ENCODE measurements around the gene ERI3.

The ERI3 gene

GRCh38 chr1:44284184-44284583 is 70.9 kb downstream of the ERI3 start:
- H3K27me3 ChIP-seq (ENCODE audit: control insufficient read depth, insufficient read depth, low read length) = no peaks in the 10 kb centered on the region
- no peak overlapping the region for H3K4me3 ChIP-seq (ENCODE audit: low read length)
- H3K9ac ChIP-seq (ENCODE audit: low read length) = no peak overlapping the region
- peaks cover 4% of the 10 kb centered on the region for H3K36me3 ChIP-seq (ENCODE audit: control insufficient read depth, insufficient read depth, low read length)
- no peak overlapping the region for H3K27ac ChIP-seq (ENCODE audit: low read depth, low read length)
- H3K4me1 ChIP-seq (ENCODE audit: control insufficient read depth, insufficient read depth, low read length) = no peaks in the 10 kb centered on the region

- H3K36me3 ChIP-seq (ENCODE audit: control insufficient read depth, insufficient read depth, low read length) = peaks cover 4% of the 10 kb centered on the region
- H3K27ac ChIP-seq (ENCODE audit: low read depth, low read length) = no peak overlapping the region
- no peak overlapping the region for H3K4me3 ChIP-seq (ENCODE audit: low read length)
- no peak overlapping the region for H3K9ac ChIP-seq (ENCODE audit: low read length)
- H3K27me3 ChIP-seq (ENCODE audit: control insufficient read depth, insufficient read depth, low read length) = no peaks in the 10 kb centered on the region
- no peaks in the 10 kb centered on the region for H3K4me1 ChIP-seq (ENCODE audit: control insufficient read depth, insufficient read depth, low read length)
Observed at GRCh38 chr1:44283524-44284173, 71.4 kb downstream of the ERI3 start.

GRCh38 chr1:44282704-44283426 is 72.2 kb downstream of the ERI3 start:
- no peak overlapping the region for H3K4me3 ChIP-seq (ENCODE audit: low read length)
- H3K27ac ChIP-seq (ENCODE audit: low read depth, low read length) = no peak overlapping the region
- H3K27me3 ChIP-seq (ENCODE audit: control insufficient read depth, insufficient read depth, low read length) = no peaks in the 10 kb centered on the region
- H3K36me3 ChIP-seq (ENCODE audit: control insufficient read depth, insufficient read depth, low read length) = peaks cover 4% of the 10 kb centered on the region
- no peaks in the 10 kb centered on the region for H3K4me1 ChIP-seq (ENCODE audit: control insufficient read depth, insufficient read depth, low read length)
- no peak overlapping the region for H3K9ac ChIP-seq (ENCODE audit: low read length)

GRCh38 chr1:44281962-44282703 is 72.9 kb downstream of the ERI3 start:
- Histone ChIP-seq H3K27ac (ENCODE audit: low read depth, low read length) (no peak overlapping the region), H3K36me3 (ENCODE audit: control insufficient read depth, insufficient read depth, low read length) (peaks cover 4% of the 10 kb centered on the region), H3K4me1 (ENCODE audit: control insufficient read depth, insufficient read depth, low read length) (no peaks in the 10 kb centered on the region)

GRCh38 chr1:44276901-44277300 is 78.2 kb downstream of the ERI3 start:
- no peak overlapping the region for H3K27ac ChIP-seq (ENCODE audit: low read depth, low read length)
- H3K4me3 ChIP-seq (ENCODE audit: low read length) = no peak overlapping the region
- no peaks in the 10 kb centered on the region for H3K4me1 ChIP-seq (ENCODE audit: control insufficient read depth, insufficient read depth, low read length)
- peaks cover 4% of the 10 kb centered on the region for H3K36me3 ChIP-seq (ENCODE audit: control insufficient read depth, insufficient read depth, low read length)
- H3K27me3 ChIP-seq (ENCODE audit: control insufficient read depth, insufficient read depth, low read length) = no peaks in the 10 kb centered on the region
- H3K9ac ChIP-seq (ENCODE audit: low read length) = no peak overlapping the region

More at GRCh38 chr1:44281962-44282703, 72.9 kb downstream of the ERI3 start:
- Histone ChIP-seq H3K9ac (ENCODE audit: low read length) (no peak overlapping the region), H3K27me3 (ENCODE audit: control insufficient read depth, insufficient read depth, low read length) (no peaks in the 10 kb centered on the region), H3K4me3 (ENCODE audit: low read length) (no peak overlapping the region)

GRCh38 chr1:44275991-44276405 is 79.1 kb downstream of the ERI3 start:
- Histone ChIP-seq H3K4me1 (ENCODE audit: control insufficient read depth, insufficient read depth, low read length) (no peaks in the 10 kb centered on the region), H3K36me3 (ENCODE audit: control insufficient read depth, insufficient read depth, low read length) (peaks cover 4% of the 10 kb centered on the region), H3K27ac (ENCODE audit: low read depth, low read length) (no peak overlapping the region), H3K4me3 (ENCODE audit: low read length) (no peak overlapping the region), H3K27me3 (ENCODE audit: control insufficient read depth, insufficient read depth, low read length) (no peaks in the 10 kb centered on the region), H3K9ac (ENCODE audit: low read length) (no peak overlapping the region)

- H3K27ac ChIP-seq (ENCODE audit: low read depth, low read length) = no peak overlapping the region
- H3K36me3 ChIP-seq (ENCODE audit: control insufficient read depth, insufficient read depth, low read length) = peaks cover 4% of the 10 kb centered on the region
- H3K4me1 ChIP-seq (ENCODE audit: control insufficient read depth, insufficient read depth, low read length) = no peaks in the 10 kb centered on the region
- no peak overlapping the region for H3K9ac ChIP-seq (ENCODE audit: low read length)
- no peak overlapping the region for H3K4me3 ChIP-seq (ENCODE audit: low read length)
- no peaks in the 10 kb centered on the region for H3K27me3 ChIP-seq (ENCODE audit: control insufficient read depth, insufficient read depth, low read length)
Observed at GRCh38 chr1:44275296-44275962, 79.6 kb downstream of the ERI3 start.

GRCh38 chr1:44273560-44274350 is 81.3 kb downstream of the ERI3 start:
- Histone ChIP-seq H3K27ac (ENCODE audit: low read depth, low read length) (no peak overlapping the region), H3K27me3 (ENCODE audit: control insufficient read depth, insufficient read depth, low read length) (no peaks in the 10 kb centered on the region), H3K36me3 (ENCODE audit: control insufficient read depth, insufficient read depth, low read length) (peaks cover 4% of the 10 kb centered on the region), H3K4me1 (ENCODE audit: control insufficient read depth, insufficient read depth, low read length) (no peaks in the 10 kb centered on the region), H3K9ac (ENCODE audit: low read length) (no peak overlapping the region), H3K4me3 (ENCODE audit: low read length) (no peak overlapping the region)

GRCh38 chr1:44272992-44273391 is 82.1 kb downstream of the ERI3 start:
- no peaks in the 10 kb centered on the region for H3K4me1 ChIP-seq (ENCODE audit: control insufficient read depth, insufficient read depth, low read length)
- H3K4me3 ChIP-seq (ENCODE audit: low read length) = no peak overlapping the region
- peaks cover 4% of the 10 kb centered on the region for H3K36me3 ChIP-seq (ENCODE audit: control insufficient read depth, insufficient read depth, low read length)
- H3K27ac ChIP-seq (ENCODE audit: low read depth, low read length) = no peak overlapping the region
- H3K27me3 ChIP-seq (ENCODE audit: control insufficient read depth, insufficient read depth, low read length) = no peaks in the 10 kb centered on the region
- H3K9ac ChIP-seq (ENCODE audit: low read length) = no peak overlapping the region

GRCh38 chr1:44271646-44272045 is 83.4 kb downstream of the ERI3 start:
- H3K27ac ChIP-seq (ENCODE audit: low read depth, low read length) = no peak overlapping the region

GRCh38 chr1:44270686-44271628 is 84.1 kb downstream of the ERI3 start:
- Histone ChIP-seq H3K27ac (ENCODE audit: low read depth, low read length) (no peak overlapping the region), H3K4me3 (ENCODE audit: low read length) (no peak overlapping the region), H3K36me3 (ENCODE audit: control insufficient read depth, insufficient read depth, low read length) (peaks cover 4% of the 10 kb centered on the region), H3K9ac (ENCODE audit: low read length) (no peak overlapping the region), H3K4me1 (ENCODE audit: control insufficient read depth, insufficient read depth, low read length) (no peaks in the 10 kb centered on the region), H3K27me3 (ENCODE audit: control insufficient read depth, insufficient read depth, low read length) (no peaks in the 10 kb centered on the region)

More at GRCh38 chr1:44271646-44272045, 83.4 kb downstream of the ERI3 start:
- Histone ChIP-seq H3K4me1 (ENCODE audit: control insufficient read depth, insufficient read depth, low read length) (no peaks in the 10 kb centered on the region), H3K9ac (ENCODE audit: low read length) (no peak overlapping the region), H3K27me3 (ENCODE audit: control insufficient read depth, insufficient read depth, low read length) (no peaks in the 10 kb centered on the region), H3K4me3 (ENCODE audit: low read length) (no peak overlapping the region), H3K36me3 (ENCODE audit: control insufficient read depth, insufficient read depth, low read length) (peaks cover 4% of the 10 kb centered on the region)

All from rectal smooth muscle tissue (tissue), 1 donor.